Central memory CD8-positive, alpha-beta T cell (primary cell): ENCODE data around the gene ATL3.
A peak's percentile ranks its signal among the peaks of the same experiment; 100 is the strongest.
"Not testable (repeated sequence)": the region's sequence is repeated elsewhere in the genome, so short reads cannot be mapped to it uniquely, and the experiment has no call there.

Source experiments
- ATAC-seq: fragments of 150-1000 bp; cut with Tn5 transposase; replicated peaks from 2 replicates; pipeline ENCODE4 v1.10.0; 2022; ENCODE audit warnings: mild to moderate bottlenecking, moderate FRiP score, moderate number of reproducible peaks; ENCODE audit not compliant: poor library complexity, severe bottlenecking; ENCODE audit errors: extremely low read depth
- DNase-seq, 2 donors: peaks; one replicate each; pipeline ENCODE4 v3.0.0; 2021; ENCODE audit warnings: low spot score in 2 of 2
- H3K27ac Mint-ChIP-seq: one replicate; pipeline ENCODE4 v1.8.0; 2022; ENCODE audit warnings: low read depth, mild to moderate bottlenecking, moderate library complexity, mixed read lengths
- H3K27me3 Mint-ChIP-seq: one replicate; pipeline ENCODE4 v1.8.0; 2022; ENCODE audit warnings: mixed read lengths
- H3K36me3 Mint-ChIP-seq: one replicate; pipeline ENCODE4 v1.8.0; 2022; ENCODE audit warnings: mild to moderate bottlenecking, moderate library complexity, mixed read lengths; ENCODE audit not compliant: insufficient read depth
- H3K4me1 Mint-ChIP-seq: one replicate; pipeline ENCODE4 v1.8.0; 2022; ENCODE audit warnings: mixed read lengths
- H3K4me3 Mint-ChIP-seq: one replicate; pipeline ENCODE4 v1.8.0; 2022; ENCODE audit warnings: mild to moderate bottlenecking, moderate library complexity, mixed read lengths
- H3K9me3 Mint-ChIP-seq: one replicate; pipeline ENCODE4 v1.8.0; 2022; ENCODE audit warnings: mixed read lengths

The ATL3 gene

DNA sequence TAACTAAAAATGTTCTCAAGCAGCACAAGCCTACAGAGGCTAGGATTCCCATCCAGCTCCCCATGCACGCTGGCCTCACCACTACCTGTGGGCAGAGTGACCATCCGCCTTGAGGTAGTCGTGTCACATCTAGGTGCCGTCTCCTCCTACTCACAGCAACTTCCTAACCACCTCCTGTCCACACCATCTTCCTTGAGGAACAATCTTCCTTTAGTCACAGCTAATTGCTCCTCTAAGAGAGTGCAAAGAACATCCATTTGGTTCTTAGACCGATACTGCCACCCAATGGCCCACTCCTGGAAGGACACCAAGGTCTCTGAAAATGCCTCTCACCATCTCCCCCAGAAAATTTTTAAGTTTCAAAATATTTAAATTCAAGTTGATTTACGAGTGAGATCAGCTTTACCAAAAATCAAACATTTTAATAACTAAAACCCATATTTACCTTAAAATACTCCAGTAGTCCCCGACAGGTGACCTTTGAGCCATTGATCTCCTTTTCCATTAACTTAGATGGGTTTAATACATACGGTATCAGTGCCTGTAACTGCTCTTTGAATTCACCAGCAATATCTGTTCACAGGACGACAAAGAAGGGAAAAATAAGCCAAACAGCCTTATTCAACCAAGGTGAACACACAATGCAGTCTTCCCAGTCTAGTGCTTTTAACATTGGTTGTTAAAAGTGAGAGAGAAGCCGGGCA is 35.3 kb downstream of the ATL3 start:
- no peak overlapping the region for H3K27ac Mint-ChIP-seq
- peaks cover 14% of the 10 kb centered on the region for H3K4me1 Mint-ChIP-seq
- H3K9me3 Mint-ChIP-seq, result no peaks in the 10 kb centered on the region
- no peak overlapping the region for H3K4me3 Mint-ChIP-seq
- DNase-seq (peak; percentile 59 to 70), ATAC-seq (peak; percentile 70)
- H3K36me3 Mint-ChIP-seq, result peaks cover 33% of the 10 kb centered on the region
- no peaks in the 10 kb centered on the region for H3K27me3 Mint-ChIP-seq

DNA sequence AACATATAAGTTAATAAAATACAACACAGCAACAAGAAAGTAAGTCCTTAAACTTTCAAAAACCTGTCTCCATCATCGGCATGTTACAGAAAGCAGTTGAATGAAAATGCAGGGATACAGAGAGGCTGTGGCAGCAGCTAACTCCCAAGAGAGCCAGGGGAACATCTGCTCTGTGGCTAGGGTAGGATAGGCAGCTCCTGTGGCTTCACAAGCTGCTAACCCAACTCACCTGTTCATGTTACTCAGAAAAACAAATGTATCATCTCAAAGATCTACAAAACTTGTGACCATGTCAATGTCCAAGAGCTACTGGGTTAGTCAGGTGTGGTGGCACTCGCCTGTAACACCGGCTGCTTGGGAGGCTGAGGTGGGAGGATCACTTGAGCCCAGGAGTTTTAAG is 41.8 kb downstream of the ATL3 start:
- Mint-ChIP-seq H3K36me3 (peaks cover 50% of the 10 kb centered on the region), H3K27ac (no peak overlapping the region), H3K4me1 (peaks cover 8% of the 10 kb centered on the region), H3K27me3 (no peaks in the 10 kb centered on the region), H3K9me3 (no peaks in the 10 kb centered on the region), H3K4me3 (no peak overlapping the region)
- ATAC-seq, result no peak
- DNase-seq, result no peak

DNA sequence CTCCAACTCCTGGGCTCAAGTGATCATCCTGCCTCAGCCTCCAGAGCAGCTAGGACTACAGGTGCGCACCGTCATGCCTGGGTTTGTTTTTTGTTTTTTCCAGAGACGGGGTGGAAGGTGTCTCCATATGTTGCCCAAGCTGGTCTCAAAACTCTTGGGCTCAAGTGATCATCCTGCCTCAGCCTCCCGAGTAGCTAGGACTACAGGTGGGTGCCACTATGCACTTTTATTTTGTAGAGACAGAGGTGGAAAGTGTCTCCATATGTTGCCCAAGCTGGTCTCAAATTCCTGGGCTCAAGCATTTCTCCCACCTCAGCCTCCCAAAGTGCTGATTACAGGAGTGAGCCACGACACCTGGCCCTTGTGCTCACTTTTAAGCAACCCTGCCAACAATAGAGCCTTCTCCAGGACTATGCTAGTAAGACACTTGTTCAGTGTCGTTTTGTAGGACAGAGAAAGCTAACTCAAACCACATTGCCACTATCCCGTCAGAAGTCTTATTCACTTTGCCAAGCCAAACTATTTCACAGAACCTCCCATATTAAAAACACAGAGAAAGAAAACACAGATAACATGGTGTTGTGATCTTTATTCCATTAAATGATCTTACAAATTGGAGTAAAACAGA is 47.5 kb downstream of the ATL3 start:
- ATAC-seq (no peak), DNase-seq (no peak)
- Mint-ChIP-seq H3K36me3 (peaks cover 10% of the 10 kb centered on the region), H3K4me3 (no peak overlapping the region), H3K27me3 (no peaks in the 10 kb centered on the region), H3K27ac (no peak overlapping the region), H3K4me1 (peaks cover 10% of the 10 kb centered on the region), H3K9me3 (no peaks in the 10 kb centered on the region)

DNA sequence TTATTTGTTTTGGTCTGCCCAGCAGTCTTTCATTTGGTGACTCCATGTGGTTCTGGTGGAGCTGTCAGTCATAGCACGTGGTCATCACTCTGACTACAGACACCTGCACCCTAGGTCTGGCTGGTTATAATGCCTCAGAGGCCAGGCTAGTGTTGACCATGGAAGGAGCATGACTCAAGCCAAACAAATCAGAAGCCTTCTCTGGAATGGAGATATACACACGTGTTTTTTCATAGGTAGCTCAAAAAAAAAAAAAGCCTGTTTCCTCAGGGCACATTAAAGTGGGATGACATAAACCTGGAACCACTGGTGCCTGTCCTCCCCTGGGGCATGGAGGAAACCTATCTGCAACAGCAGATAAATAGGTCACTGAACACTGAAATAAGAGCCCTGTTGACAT is 48.9 kb downstream of the ATL3 start:
- H3K27ac Mint-ChIP-seq, result no peak overlapping the region
- H3K9me3 Mint-ChIP-seq, result no peaks in the 10 kb centered on the region
- no peak for ATAC-seq
- DNase-seq, result no peak
- no peak overlapping the region for H3K4me3 Mint-ChIP-seq
- peaks cover 10% of the 10 kb centered on the region for H3K4me1 Mint-ChIP-seq
- H3K27me3 Mint-ChIP-seq, result no peaks in the 10 kb centered on the region
- H3K36me3 Mint-ChIP-seq, result peaks cover 3% of the 10 kb centered on the region

DNA sequence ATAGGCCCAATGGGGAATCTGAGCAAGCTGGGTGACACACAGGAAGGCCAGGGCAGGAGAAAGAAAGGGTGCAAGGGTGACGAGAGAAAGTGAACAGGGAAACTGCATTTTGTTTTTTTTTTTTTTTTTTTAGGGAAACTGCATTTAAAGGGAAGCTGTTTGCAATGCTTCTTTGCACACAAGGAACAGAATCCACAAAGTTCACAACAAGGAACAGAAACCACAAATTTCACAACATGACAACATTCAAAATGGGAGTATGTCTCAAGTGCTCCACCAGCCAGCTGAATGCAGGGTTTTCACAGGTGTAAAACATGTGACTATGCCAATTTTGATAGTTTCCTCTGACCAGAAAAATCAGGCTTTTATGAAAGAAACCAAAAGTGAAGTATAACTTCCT is 50.1 kb downstream of the ATL3 start:
- Mint-ChIP-seq H3K27ac (peak overlapping the region; percentile 68), H3K36me3 (peaks cover 3% of the 10 kb centered on the region), H3K9me3 (no peaks in the 10 kb centered on the region), H3K4me3 (no peak overlapping the region), H3K27me3 (no peaks in the 10 kb centered on the region), H3K4me1 (peaks cover 10% of the 10 kb centered on the region)
- ATAC-seq (peak; percentile 46), DNase-seq (no peak)

DNA sequence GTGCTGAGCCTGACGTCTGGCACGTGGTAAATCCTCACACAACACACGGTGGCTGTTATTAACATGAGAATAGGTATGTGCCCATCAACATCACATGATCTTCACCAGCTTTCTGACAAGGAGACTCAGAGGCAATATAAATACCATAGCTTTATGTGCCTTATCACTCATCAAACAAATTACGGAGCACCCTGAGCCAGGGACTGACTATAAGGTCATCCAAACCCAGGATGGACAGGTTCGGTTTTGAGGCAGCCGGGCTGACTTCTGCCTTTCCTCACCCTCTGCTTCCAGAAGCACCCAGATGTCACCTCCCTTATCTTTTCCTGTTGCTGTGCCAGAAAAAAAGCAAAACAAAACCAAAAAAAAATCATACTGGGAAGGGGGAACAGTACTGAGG is 51.2 kb downstream of the ATL3 start:
- no peak for DNase-seq
- no peak overlapping the region for H3K4me3 Mint-ChIP-seq
- H3K4me1 Mint-ChIP-seq, result peaks cover 10% of the 10 kb centered on the region
- H3K27me3 Mint-ChIP-seq, result no peaks in the 10 kb centered on the region
- ATAC-seq, result no peak
- peaks cover 1% of the 10 kb centered on the region for H3K36me3 Mint-ChIP-seq
- H3K9me3 Mint-ChIP-seq, result no peaks in the 10 kb centered on the region
- no peak overlapping the region for H3K27ac Mint-ChIP-seq

DNA sequence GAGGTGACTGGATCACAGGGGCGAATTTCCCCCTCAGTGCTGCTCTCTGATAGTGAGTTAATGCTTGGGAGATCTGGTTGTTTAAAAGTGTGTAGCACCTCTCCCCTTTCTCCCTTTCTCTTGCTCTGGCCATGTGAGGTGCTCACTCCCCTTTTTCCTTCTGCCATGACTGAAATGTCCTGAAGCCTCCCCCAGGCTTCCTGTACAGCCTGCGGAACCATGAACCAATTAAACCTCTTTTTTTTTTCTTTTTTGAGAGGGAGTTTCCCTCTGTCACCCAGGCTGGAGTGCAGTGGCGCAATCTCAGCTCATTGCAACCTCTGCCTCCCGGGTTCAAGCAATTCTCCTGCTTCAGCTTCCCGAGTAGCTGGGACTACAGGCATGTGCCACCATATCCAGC is 53.5 kb downstream of the ATL3 start:
- ATAC-seq, H3K27me3 Mint-ChIP-seq, H3K36me3 Mint-ChIP-seq, H3K9me3 Mint-ChIP-seq, H3K4me3 Mint-ChIP-seq, DNase-seq, H3K27ac Mint-ChIP-seq: not testable (repeated sequence)
- peaks cover 20% of the 10 kb centered on the region for H3K4me1 Mint-ChIP-seq

DNA sequence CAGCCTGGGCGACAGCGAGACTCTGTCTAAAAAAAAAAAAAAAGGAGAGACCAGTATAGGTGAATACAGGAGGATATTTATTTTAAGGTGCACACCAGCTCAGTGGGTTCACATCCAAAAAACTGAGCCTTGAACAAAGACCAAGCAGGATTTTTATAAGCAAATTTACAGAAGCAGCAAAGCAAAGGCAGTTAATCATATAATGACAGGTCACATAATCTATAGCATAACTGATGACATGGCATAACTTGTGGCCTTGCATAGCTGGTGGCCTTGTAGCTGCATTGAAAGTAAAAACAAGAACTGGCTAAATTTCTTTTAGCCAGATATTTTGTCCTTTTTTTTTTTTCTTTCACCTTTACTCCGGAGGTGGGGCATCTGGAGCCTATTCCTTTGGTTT is 54.2 kb downstream of the ATL3 start:
- DNase-seq (no peak), ATAC-seq (no peak)
- peaks cover 7% of the 10 kb centered on the region for H3K36me3 Mint-ChIP-seq
- no peaks in the 10 kb centered on the region for H3K27me3 Mint-ChIP-seq
- peaks cover 22% of the 10 kb centered on the region for H3K4me1 Mint-ChIP-seq
- H3K27ac Mint-ChIP-seq, result peak overlapping the region; percentile 51
- no peak overlapping the region for H3K4me3 Mint-ChIP-seq
- H3K9me3 Mint-ChIP-seq, result no peaks in the 10 kb centered on the region

DNA sequence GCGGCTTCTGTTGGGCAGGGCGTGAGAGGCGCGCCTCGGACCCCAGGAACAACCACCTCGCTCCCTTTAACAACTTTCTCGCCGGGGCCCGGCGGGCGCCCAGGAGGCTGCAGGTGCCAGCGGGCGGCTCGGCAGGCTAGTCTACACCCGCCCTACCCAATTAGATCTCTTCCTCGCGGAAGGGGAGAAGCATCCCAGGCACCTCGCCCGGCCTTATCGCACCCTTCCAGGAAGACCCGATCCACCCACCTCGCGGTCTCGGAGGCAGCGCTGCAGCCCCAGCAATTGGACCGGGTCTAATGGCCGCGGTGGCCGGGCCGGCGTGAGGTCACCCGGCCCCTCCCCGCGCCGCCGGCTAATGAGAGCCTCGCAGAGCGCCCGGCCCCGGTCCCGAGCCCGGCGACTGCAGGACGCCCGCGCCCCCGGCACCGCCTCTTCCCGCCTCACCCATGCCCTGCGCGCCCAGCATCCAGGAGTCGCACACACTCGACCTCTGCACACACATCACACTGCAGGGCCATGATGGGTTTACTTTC is 57.0 kb downstream of the ATL3 start, which contains the start of gene PLAAT3:
Gene PLAAT3 (minus strand): TSS at position 298 of the 536 bp plus-strand sequence. CDS start 419 bp downstream, outside the sequence.
- Mint-ChIP-seq H3K36me3 (peaks cover 7% of the 10 kb centered on the region), H3K9me3 (no peaks in the 10 kb centered on the region), H3K27ac (peak within 1 kb of the TSS; percentile 94), H3K27me3 (no peaks in the 10 kb centered on the region), H3K4me3 (peak within 1 kb of the TSS; percentile 90), H3K4me1 (peaks cover 33% of the 10 kb centered on the region)
- DNase-seq (peak in 1 of 2 donors; percentile 24), ATAC-seq (peak; percentile 50)

DNA sequence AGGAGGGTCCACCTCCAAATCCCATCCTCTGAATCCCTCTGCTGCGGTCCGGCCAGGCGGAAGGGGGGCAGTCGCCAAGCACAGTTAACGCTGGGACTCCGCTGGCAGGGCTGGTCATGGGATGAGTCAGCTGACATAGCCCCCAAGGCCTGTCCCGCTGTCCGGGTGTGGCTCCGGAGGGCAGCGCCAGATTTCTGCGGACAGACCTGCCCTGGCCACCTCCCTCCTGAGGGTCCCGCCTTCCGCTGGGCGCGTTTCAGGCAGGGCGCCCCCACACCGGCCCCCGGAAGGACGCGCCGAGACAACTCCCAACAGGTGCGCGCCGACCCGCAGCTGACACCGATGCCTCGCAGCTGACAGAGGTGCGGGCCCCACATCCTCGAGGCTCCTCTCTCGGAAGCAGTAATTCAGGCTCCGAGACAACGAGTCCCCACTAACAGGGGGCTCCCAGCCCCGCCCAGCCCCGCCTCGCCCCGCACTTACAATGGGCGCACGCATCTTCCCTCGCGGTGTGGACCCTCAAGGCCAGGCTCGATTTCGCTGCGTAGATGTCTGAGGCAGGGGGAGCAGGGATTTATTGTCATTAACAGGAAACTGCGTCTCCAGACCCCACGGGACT is 57.5 kb downstream of the ATL3 start:
- DNase-seq (peak; percentile 36 to 56), ATAC-seq (peak; percentile 83)
- Mint-ChIP-seq H3K9me3 (no peaks in the 10 kb centered on the region), H3K4me3 (peak overlapping the region; percentile 90), H3K27me3 (no peaks in the 10 kb centered on the region), H3K36me3 (peaks cover 7% of the 10 kb centered on the region), H3K27ac (peak overlapping the region; percentile 94), H3K4me1 (peaks cover 34% of the 10 kb centered on the region)

DNA sequence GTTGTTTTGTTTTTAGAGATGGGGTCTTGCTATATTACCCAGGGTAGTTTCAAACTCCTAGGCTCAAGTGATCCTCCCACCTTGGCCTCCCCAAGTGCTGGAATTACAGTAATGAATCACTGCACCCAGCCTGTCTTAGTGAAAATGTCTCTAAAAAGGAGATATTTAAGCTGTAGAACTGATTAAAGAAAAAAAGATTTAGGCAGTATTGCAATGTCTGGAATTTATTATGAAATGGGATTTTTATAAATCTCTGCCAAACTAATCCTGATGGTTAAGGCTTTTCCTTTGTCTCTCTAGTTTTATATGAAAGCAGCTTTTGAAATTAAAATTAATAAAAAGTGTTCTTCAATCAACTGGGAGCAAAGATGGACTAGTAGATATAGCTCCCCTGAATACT is 59.0 kb downstream of the ATL3 start:
- Mint-ChIP-seq H3K36me3 (peaks cover 7% of the 10 kb centered on the region), H3K27ac (no peak overlapping the region), H3K27me3 (no peaks in the 10 kb centered on the region), H3K4me1 (peaks cover 34% of the 10 kb centered on the region), H3K4me3 (no peak overlapping the region), H3K9me3 (no peaks in the 10 kb centered on the region)
- ATAC-seq (no peak), DNase-seq (no peak)

DNA sequence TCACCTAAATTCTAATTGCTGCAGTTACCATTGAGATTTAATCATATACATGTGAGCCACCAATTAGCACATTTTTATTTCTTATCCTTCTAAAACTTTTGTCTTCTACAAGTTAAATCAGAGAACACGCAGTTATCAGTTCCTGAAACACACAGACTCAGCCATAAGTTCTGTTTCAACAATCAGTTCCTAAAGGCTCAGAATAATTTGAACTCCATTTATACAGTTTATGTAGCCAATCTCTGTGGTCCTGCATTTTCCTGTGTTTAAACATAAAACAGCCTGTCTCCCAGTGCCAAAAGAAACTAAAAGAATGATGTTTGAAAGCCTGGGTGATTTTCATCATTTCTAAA is 59.8 kb downstream of the ATL3 start:
- H3K27ac Mint-ChIP-seq, result peak overlapping the region; percentile 83
- ATAC-seq (no peak), DNase-seq (no peak)
- peaks cover 40% of the 10 kb centered on the region for H3K4me1 Mint-ChIP-seq
- no peaks in the 10 kb centered on the region for H3K27me3 Mint-ChIP-seq
- no peaks in the 10 kb centered on the region for H3K9me3 Mint-ChIP-seq
- peaks cover 7% of the 10 kb centered on the region for H3K36me3 Mint-ChIP-seq
- no peak overlapping the region for H3K4me3 Mint-ChIP-seq
